Mesenteric fat pad (tissue), 1 donor: ENCODE data around the gene AGAP2. TPM values are rescaled to one million over a fixed set of nuclear protein-coding genes. Genes with fewer than 3 reads are reported as not detected.

Source experiments
- DNase-seq: peaks from one replicate; pipeline ENCODE4 v3.0.0-alpha.2; 2020; ENCODE audit warnings: low spot score
- total RNA-seq: library from RNA; stranded (reverse); fragmentation: NEBNext Ultra II Directional; extraction: Animal tissue kit (Norgen Biotek cat#: 25700); gene quantifications from one replicate; pipeline ENCODE4 v1.2.1, GENCODE V29; 2021
- donor health status: DM: yes; HTN: yes; CAD: no.

The AGAP2 gene
- total RNA-seq, 1 donor from 2014 or later, result 2.1 TPM

- DNase-seq, result no peak
Observed at GRCh38 chr12:57754411-57755193, 16.1 kb upstream of the AGAP2 start, which contains the start of gene MARCHF9. Gene MARCHF9, plus strand, starts transcription at chr12:57755103. Its CDS starts 426 bp downstream, at chr12:57755529.

GRCh38 chr12:57753756-57754337, 15.3 kb upstream of the AGAP2 start:
- no peak for DNase-seq

- no peak for DNase-seq
Observed at GRCh38 chr12:57752668-57753000, 14.1 kb upstream of the AGAP2 start.

- peak; percentile 99 for DNase-seq
Observed at GRCh38 chr12:57751788-57752667, 13.5 kb upstream of the AGAP2 start, which contains the start of gene CDK4. Gene CDK4, minus strand, starts transcription at chr12:57752310. Its CDS starts 593 bp downstream, at chr12:57751717.

GRCh38 chr12:57751432-57751787, 12.9 kb upstream of the AGAP2 start:
- DNase-seq, result no peak

- DNase-seq, result no peak
Observed at GRCh38 chr12:57750561-57751431, 12.3 kb upstream of the AGAP2 start.

GRCh38 chr12:57749061-57749460, 10.5 kb upstream of the AGAP2 start:
- DNase-seq, result no peak

- DNase-seq, result no peak
Observed at GRCh38 chr12:57746025-57746424, 7.5 kb upstream of the AGAP2 start.

GRCh38 chr12:57745485-57745881, 6.9 kb upstream of the AGAP2 start:
- DNase-seq, result no peak

GRCh38 chr12:57744777-57745484, 6.4 kb upstream of the AGAP2 start, which contains the start of gene TSPAN31:
Gene TSPAN31, plus strand, starts transcription at chr12:57745039. Its CDS starts 116 bp downstream, at chr12:57745155.
- peak; percentile 96 for DNase-seq

- no peak for DNase-seq
Observed at GRCh38 chr12:57744194-57744776, 5.7 kb upstream of the AGAP2 start.

- DNase-seq, result no peak
Observed at GRCh38 chr12:57743769-57744168, 5.2 kb upstream of the AGAP2 start.

- no peak for DNase-seq
Observed at GRCh38 chr12:57741844-57742738, 3.5 kb upstream of the AGAP2 start.

GRCh38 chr12:57741413-57741789, 2.9 kb upstream of the AGAP2 start:
- no peak for DNase-seq

- no peak for DNase-seq
Observed at GRCh38 chr12:57740656-57741412, 2.3 kb upstream of the AGAP2 start.

- no peak for DNase-seq
Observed at GRCh38 chr12:57739914-57740538, 1.5 kb upstream of the AGAP2 start.

GRCh38 chr12:57739387-57739786, 845 bp upstream of the AGAP2 start:
- DNase-seq, result no peak
